Neural progenitor cell (in vitro differentiated cells): Measurements from ENCODE around the gene MOV10L1. TPM values are rescaled to one million over a fixed set of nuclear protein-coding genes. Genes with fewer than 3 reads are reported as not detected.
"Not testable (repeated sequence)": the region's sequence is repeated elsewhere in the genome, so short reads cannot be mapped to it uniquely, and the experiment has no call there.

Experiments
- DNase-seq: peaks from one replicate; pipeline ENCODE4 v3.0.0-alpha.2; 2016; ENCODE audit warnings: low spot score
- H2AFZ ChIP-seq: fragments of 200-600 bp; sonication (generic); replicated peaks from 2 replicates; pipeline ENCODE4 v1.6.1; 2016; ENCODE audit warnings: antibody characterized with exemption
- H3F3A ChIP-seq: fragments of 200-600 bp; sonication (generic); 2 replicates; pipeline ENCODE4 v1.6.1; 2016; ENCODE audit warnings: antibody characterized with exemption, low read depth
- H3K27ac ChIP-seq: fragments of 200-600 bp; sonication (generic); 2 replicates; pipeline ENCODE4 v1.5.1; 2016; ENCODE audit warnings: mild to moderate bottlenecking
- H3K27me3 ChIP-seq: fragments of 200-600 bp; sonication (generic); 2 replicates; pipeline ENCODE4 v1.6.1; 2016; ENCODE audit warnings: mild to moderate bottlenecking, moderate library complexity
- H3K36me3 ChIP-seq: fragments of 200-600 bp; sonication (generic); 2 replicates; pipeline ENCODE4 v1.5.1; 2016
- H3K4me1 ChIP-seq: fragments of 200-600 bp; sonication (generic); 2 replicates; pipeline ENCODE4 v1.6.1; 2016; ENCODE audit warnings: mixed run types
- H3K4me2 ChIP-seq: fragments of 200-600 bp; sonication (generic); 2 replicates; pipeline ENCODE4 v1.6.1; 2016
- H3K4me3 ChIP-seq: fragments of 200-600 bp; sonication (generic); 2 replicates; pipeline ENCODE4 v1.5.1; 2016
- H3K79me2 ChIP-seq: fragments of 200-600 bp; sonication (generic); 2 replicates; pipeline ENCODE4 v1.6.1; 2016; ENCODE audit warnings: low read depth
- H3K9ac ChIP-seq: fragments of 200-600 bp; sonication (generic); 2 replicates; pipeline ENCODE4 v1.6.1; 2016
- H3K9me3 ChIP-seq: fragments of 200-600 bp; sonication (generic); 2 replicates; pipeline ENCODE4 v1.5.1; 2016; ENCODE audit warnings: low read depth
- H4K20me1 ChIP-seq: fragments of 200-600 bp; sonication (generic); 2 replicates; pipeline ENCODE4 v1.6.1; 2016; ENCODE audit warnings: low read depth
- H3K27ac Mint-ChIP-seq: 3 replicates; pipeline ENCODE4 v1.8.0; 2021; ENCODE audit warnings: mixed read lengths
- H3K27me3 Mint-ChIP-seq: 2 replicates; pipeline ENCODE4 v1.8.0; 2022; ENCODE audit warnings: low read depth, mild to moderate bottlenecking, inconsistent platforms, moderate library complexity, mixed read lengths; ENCODE audit not compliant: insufficient read depth
- H3K36me3 Mint-ChIP-seq: 3 replicates; pipeline ENCODE4 v1.8.0; 2021; ENCODE audit warnings: mixed read lengths
- H3K4me1 Mint-ChIP-seq: 3 replicates; pipeline ENCODE4 v1.8.0; 2021; ENCODE audit warnings: mixed read lengths
- H3K4me3 Mint-ChIP-seq: 3 replicates; pipeline ENCODE4 v1.8.0; 2021; ENCODE audit warnings: mild to moderate bottlenecking, moderate library complexity, mixed read lengths
- H3K9me3 Mint-ChIP-seq: 3 replicates; pipeline ENCODE4 v1.8.0; 2020; ENCODE audit warnings: mixed read lengths
- EZH2 ChIP-seq: fragments of 200-600 bp; sonication (generic); IDR thresholded peaks from 2 replicates; pipeline ENCODE4 v1.6.1; 2017; ENCODE audit warnings: antibody characterized with exemption, mild to moderate bottlenecking, moderate library complexity
- EZH2phosphoT487 ChIP-seq: fragments of 200-600 bp; sonication (generic); IDR thresholded peaks from 2 replicates; pipeline ENCODE4 v1.6.1; 2017; ENCODE audit warnings: antibody characterized with exemption
- total RNA-seq: library from RNA; depleted of rRNA; stranded (reverse); fragments of >200 nt; gene quantifications from 2 replicates; pipeline ENCODE4 v1.2.3, GENCODE V29; 2015; ENCODE audit warnings: low replicate concordance
- TF ChIP-seq, protein P1 (sequence below): fragments of 200-600 bp; sonication (generic); IDR thresholded peaks from 2 replicates; pipeline ENCODE4 v1.5.1; 2017; ENCODE audit warnings: antibody characterized with exemption, mild to moderate bottlenecking

The MOV10L1 gene
- total RNA-seq, 1 donor from 2014 or later = not detected

- no peak overlapping the region for H3K9ac ChIP-seq
- peaks cover 4% of the 10 kb centered on the region for H3K9me3 Mint-ChIP-seq
Observed at GRCh38 chr22:50204571-50204970, 114.8 kb downstream of the MOV10L1 start.

GRCh38 chr22:50204998-50205397, 115.2 kb downstream of the MOV10L1 start:
- not testable (repeated sequence) for H3K4me3 ChIP-seq, H3K4me1 ChIP-seq, H3K9me3 ChIP-seq, DNase-seq, H3K27ac ChIP-seq, H2AFZ ChIP-seq, H3F3A ChIP-seq, H3K9ac ChIP-seq, H3K27me3 ChIP-seq, H3K9me3 Mint-ChIP-seq, H3K4me2 ChIP-seq, H3K4me3 Mint-ChIP-seq, H3K27me3 Mint-ChIP-seq, H3K27ac Mint-ChIP-seq
- Mint-ChIP-seq H3K36me3 (peaks cover 30% of the 10 kb centered on the region), H3K4me1 (peaks cover 19% of the 10 kb centered on the region)
- peaks cover 45% of the 10 kb centered on the region for H4K20me1 ChIP-seq
- peaks cover 27% of the 10 kb centered on the region for H3K79me2 ChIP-seq
- H3K36me3 ChIP-seq = peaks cover 12% of the 10 kb centered on the region

More at GRCh38 chr22:50204571-50204970, 114.8 kb downstream of the MOV10L1 start:
- Histone ChIP-seq H3K9me3 (no peaks in the 10 kb centered on the region), H4K20me1 (peaks cover 46% of the 10 kb centered on the region), H3K4me1 (peaks cover 10% of the 10 kb centered on the region), H3K27me3 (peaks cover 7% of the 10 kb centered on the region), H3F3A (peaks cover 11% of the 10 kb centered on the region), H3K36me3 (peaks cover 12% of the 10 kb centered on the region), H3K4me2 (no peak overlapping the region), H2AFZ (no peak overlapping the region), H3K4me3 (no peak overlapping the region), H3K79me2 (peaks cover 27% of the 10 kb centered on the region), H3K27ac (no peak overlapping the region)
- no peak for DNase-seq
- Mint-ChIP-seq H3K27me3 (peaks cover 4% of the 10 kb centered on the region), H3K27ac (no peak overlapping the region), H3K4me1 (peaks cover 17% of the 10 kb centered on the region), H3K36me3 (peaks cover 27% of the 10 kb centered on the region), H3K4me3 (no peak overlapping the region)
- TF ChIP-seq EZH2 = no peak
- TF ChIP-seq, protein P1, sequence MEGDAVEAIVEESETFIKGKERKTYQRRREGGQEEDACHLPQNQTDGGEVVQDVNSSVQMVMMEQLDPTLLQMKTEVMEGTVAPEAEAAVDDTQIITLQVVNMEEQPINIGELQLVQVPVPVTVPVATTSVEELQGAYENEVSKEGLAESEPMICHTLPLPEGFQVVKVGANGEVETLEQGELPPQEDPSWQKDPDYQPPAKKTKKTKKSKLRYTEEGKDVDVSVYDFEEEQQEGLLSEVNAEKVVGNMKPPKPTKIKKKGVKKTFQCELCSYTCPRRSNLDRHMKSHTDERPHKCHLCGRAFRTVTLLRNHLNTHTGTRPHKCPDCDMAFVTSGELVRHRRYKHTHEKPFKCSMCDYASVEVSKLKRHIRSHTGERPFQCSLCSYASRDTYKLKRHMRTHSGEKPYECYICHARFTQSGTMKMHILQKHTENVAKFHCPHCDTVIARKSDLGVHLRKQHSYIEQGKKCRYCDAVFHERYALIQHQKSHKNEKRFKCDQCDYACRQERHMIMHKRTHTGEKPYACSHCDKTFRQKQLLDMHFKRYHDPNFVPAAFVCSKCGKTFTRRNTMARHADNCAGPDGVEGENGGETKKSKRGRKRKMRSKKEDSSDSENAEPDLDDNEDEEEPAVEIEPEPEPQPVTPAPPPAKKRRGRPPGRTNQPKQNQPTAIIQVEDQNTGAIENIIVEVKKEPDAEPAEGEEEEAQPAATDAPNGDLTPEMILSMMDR = no peak
- no peak for TF ChIP-seq EZH2phosphoT487

DNA sequence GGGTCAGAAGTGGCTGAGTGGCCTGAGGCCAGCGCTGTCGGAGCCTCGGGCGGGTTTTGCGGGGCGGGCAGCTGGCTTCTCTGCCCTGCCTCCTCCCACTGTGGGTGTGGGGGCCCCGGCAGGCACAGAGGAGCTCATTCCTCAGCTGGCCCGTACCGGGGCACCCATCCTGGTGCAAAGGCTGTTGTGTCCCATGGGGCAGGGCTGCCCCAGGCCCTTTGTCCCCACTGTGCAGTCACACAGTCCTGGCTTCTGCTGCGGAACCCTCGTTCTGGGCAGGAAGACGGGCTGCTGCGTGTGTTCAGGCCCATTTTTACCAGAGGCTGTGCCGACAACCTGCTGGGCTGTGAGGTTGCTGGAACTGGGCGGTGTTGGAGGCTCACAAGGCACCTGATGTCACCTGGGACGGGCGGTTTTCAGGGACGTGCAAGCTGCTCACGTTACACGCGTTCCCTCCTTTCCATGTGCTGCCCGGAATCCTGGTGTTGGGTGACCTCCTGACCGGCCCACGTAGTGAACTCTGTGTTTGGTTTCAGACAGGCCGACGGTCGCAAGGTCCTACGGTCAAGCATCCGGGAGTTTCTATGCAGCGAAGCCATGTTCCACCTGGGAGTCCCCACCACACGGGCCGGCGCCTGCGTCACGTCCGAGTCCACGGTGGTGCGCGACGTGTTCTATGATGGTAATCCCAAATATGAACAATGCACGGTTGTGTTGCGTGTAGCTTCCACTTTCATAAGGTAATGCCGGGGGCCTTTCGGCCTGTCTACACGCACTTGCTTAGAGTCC, 116.2 kb downstream of the MOV10L1 start:
- no peak overlapping the region for H3K27ac ChIP-seq
- no peak overlapping the region for H3K9ac ChIP-seq
- no peak overlapping the region for H3K4me3 ChIP-seq
- DNase-seq = no peak
- H3K4me2 ChIP-seq = no peak overlapping the region
- TF ChIP-seq EZH2phosphoT487 (no peak), EZH2 (no peak)
- TF ChIP-seq, protein P1 = no peak
- Mint-ChIP-seq H3K4me3 (no peak overlapping the region), H3K36me3 (peaks cover 32% of the 10 kb centered on the region), H3K9me3 (peaks cover 4% of the 10 kb centered on the region), H3K27ac (no peak overlapping the region), H3K27me3 (peaks cover 6% of the 10 kb centered on the region), H3K4me1 (peaks cover 19% of the 10 kb centered on the region)
- H3K4me1 ChIP-seq = peaks cover 10% of the 10 kb centered on the region
- H2AFZ ChIP-seq = no peak overlapping the region
- peaks cover 7% of the 10 kb centered on the region for H3K27me3 ChIP-seq
- H3K36me3 ChIP-seq = peaks cover 12% of the 10 kb centered on the region
- peaks cover 48% of the 10 kb centered on the region for H4K20me1 ChIP-seq
- H3K9me3 ChIP-seq = no peaks in the 10 kb centered on the region
- peaks cover 3% of the 10 kb centered on the region for H3F3A ChIP-seq
- peaks cover 27% of the 10 kb centered on the region for H3K79me2 ChIP-seq

GRCh38 chr22:50206599-50206998, 116.8 kb downstream of the MOV10L1 start:
- DNase-seq = peak; percentile 70
- H2AFZ ChIP-seq = no peak overlapping the region
- H3K9me3 ChIP-seq = no peaks in the 10 kb centered on the region
- peaks cover 12% of the 10 kb centered on the region for H3K36me3 ChIP-seq
- H3K4me1 ChIP-seq = peaks cover 10% of the 10 kb centered on the region
- H3F3A ChIP-seq = peaks cover 3% of the 10 kb centered on the region
- H3K4me3 ChIP-seq = no peak overlapping the region
- H3K4me2 ChIP-seq = no peak overlapping the region
- H3K27ac ChIP-seq = no peak overlapping the region
- no peak overlapping the region for H3K9ac ChIP-seq
- H3K9me3 Mint-ChIP-seq = peaks cover 4% of the 10 kb centered on the region
- peaks cover 24% of the 10 kb centered on the region for H3K79me2 ChIP-seq
- no peak overlapping the region for H3K27ac Mint-ChIP-seq
- TF ChIP-seq EZH2phosphoT487 (no peak), EZH2 (no peak)
- TF ChIP-seq, protein P1 = peak; percentile 52
- no peak overlapping the region for H3K4me3 Mint-ChIP-seq
- peaks cover 44% of the 10 kb centered on the region for H4K20me1 ChIP-seq
- peaks cover 5% of the 10 kb centered on the region for H3K27me3 ChIP-seq
- H3K4me1 Mint-ChIP-seq = peaks cover 19% of the 10 kb centered on the region
- peaks cover 36% of the 10 kb centered on the region for H3K36me3 Mint-ChIP-seq
- H3K27me3 Mint-ChIP-seq = peaks cover 6% of the 10 kb centered on the region
